Fibroblast of lung (primary cell): Measurements from ENCODE around the gene RBP4. TPM values are rescaled to one million over a fixed set of nuclear protein-coding genes. Genes with fewer than 3 reads are reported as not detected.

Experiments
- DNase-seq, 2 donors: peaks; one replicate each; pipeline versions ENCODE4 v3.0.0 to v3.0.0-alpha.2; 2010; ENCODE audit warnings: low read depth in 2 of 2
- H2AFZ ChIP-seq: 2 replicates; pipeline ENCODE4 v1.5.1; 2012; ENCODE audit warnings: low read length, control low read depth, inconsistent platforms
- H3K27ac ChIP-seq: 2 replicates; pipeline ENCODE4 v1.5.1; 2011; ENCODE audit warnings: low read length, control low read depth; ENCODE audit not compliant: insufficient read depth
- H3K27me3 ChIP-seq: 2 replicates; pipeline ENCODE4 v1.5.1; 2011; ENCODE audit warnings: mild to moderate bottlenecking, low read length; ENCODE audit not compliant: control insufficient read depth, insufficient read depth
- H3K36me3 ChIP-seq: 2 replicates; pipeline ENCODE4 v1.5.1; 2011; ENCODE audit warnings: low read length; ENCODE audit not compliant: control insufficient read depth, insufficient read depth
- H3K4me1 ChIP-seq: 2 replicates; pipeline ENCODE4 v1.5.1; 2011; ENCODE audit warnings: low read length; ENCODE audit not compliant: control insufficient read depth, insufficient read depth; ENCODE audit errors: extremely low read depth
- H3K4me2 ChIP-seq: 2 replicates; pipeline ENCODE4 v1.5.1; 2011; ENCODE audit warnings: low read length, control low read depth; ENCODE audit not compliant: insufficient read depth; ENCODE audit errors: extremely low read depth
- H3K4me3 ChIP-seq, 4 experiments: fragments of 200-600 bp in 1 of 4; sonication (generic) in 1 of 4; replicated peaks in 1 of 4; 2 replicates each; pipeline ENCODE4 v1.5.1; 2011 to 2016; ENCODE audit warnings: low read length in 4 of 4, low read depth in 3 of 4, mild to moderate bottlenecking in 3 of 4, control low read depth in 2 of 4, inconsistent platforms in 1 of 4, mixed read lengths in 1 of 4; ENCODE audit not compliant: insufficient read depth in 1 of 4; ENCODE audit errors: control extremely low read depth in 1 of 4
- H3K79me2 ChIP-seq: 2 replicates; pipeline ENCODE4 v1.5.1; 2012; ENCODE audit warnings: mild to moderate bottlenecking, low read length, inconsistent platforms; ENCODE audit not compliant: control insufficient read depth, insufficient read depth
- H3K9ac ChIP-seq: 2 replicates; pipeline ENCODE4 v1.5.1; 2011; ENCODE audit warnings: mild to moderate bottlenecking, low read length, control low read depth; ENCODE audit not compliant: insufficient read depth
- H3K9me3 ChIP-seq: 2 replicates; pipeline ENCODE4 v1.5.1; 2012; ENCODE audit warnings: low read depth, low read length; ENCODE audit not compliant: control insufficient read depth, insufficient read depth
- H4K20me1 ChIP-seq: 2 replicates; pipeline ENCODE4 v1.5.1; 2011; ENCODE audit warnings: low read length; ENCODE audit not compliant: control insufficient read depth, insufficient read depth; ENCODE audit errors: extremely low read depth
- EZH2 ChIP-seq: IDR thresholded peaks from 2 replicates; pipeline ENCODE4 v1.5.1; 2012; ENCODE audit warnings: low read length, control low read depth, mild to moderate bottlenecking; ENCODE audit errors: missing control alignments
- polyA plus RNA-seq, 2 donors: library from polyadenylated mRNA; depleted of rRNA in 1 of 2; stranded (reverse) in 1 of 2; unstranded in 1 of 2; fragments of >200 nt; gene quantifications; 2 replicates each; pipeline ENCODE4 v1.2.1, GENCODE V29; 2011 to 2012; ENCODE audit warnings: missing spikeins in 1 of 2
- total RNA-seq: library from RNA; depleted of rRNA; stranded (reverse); fragments of >200 nt; gene quantifications from 2 replicates; pipeline ENCODE4 v1.2.1, GENCODE V29; 2014
- TF ChIP-seq, protein P1 (sequence below), 2 donors: IDR thresholded peaks in 1 of 2; conservative IDR thresholded peaks in 1 of 2; 1 replicate in 1 of 2; 2 replicates in 1 of 2; pipeline ENCODE4 v1.5.1; 2011 to 2012; ENCODE audit warnings: low read length in 2 of 2, control low read depth in 1 of 2, inconsistent platforms in 1 of 2, low read depth in 1 of 2, mild to moderate bottlenecking in 1 of 2

RBP4 gene
- total and polyA plus RNA-seq, 2 donors (not counting 1 experiment from before 2014, with no cell fraction given) = 0.28 TPM; not detected in 1

DNA sequence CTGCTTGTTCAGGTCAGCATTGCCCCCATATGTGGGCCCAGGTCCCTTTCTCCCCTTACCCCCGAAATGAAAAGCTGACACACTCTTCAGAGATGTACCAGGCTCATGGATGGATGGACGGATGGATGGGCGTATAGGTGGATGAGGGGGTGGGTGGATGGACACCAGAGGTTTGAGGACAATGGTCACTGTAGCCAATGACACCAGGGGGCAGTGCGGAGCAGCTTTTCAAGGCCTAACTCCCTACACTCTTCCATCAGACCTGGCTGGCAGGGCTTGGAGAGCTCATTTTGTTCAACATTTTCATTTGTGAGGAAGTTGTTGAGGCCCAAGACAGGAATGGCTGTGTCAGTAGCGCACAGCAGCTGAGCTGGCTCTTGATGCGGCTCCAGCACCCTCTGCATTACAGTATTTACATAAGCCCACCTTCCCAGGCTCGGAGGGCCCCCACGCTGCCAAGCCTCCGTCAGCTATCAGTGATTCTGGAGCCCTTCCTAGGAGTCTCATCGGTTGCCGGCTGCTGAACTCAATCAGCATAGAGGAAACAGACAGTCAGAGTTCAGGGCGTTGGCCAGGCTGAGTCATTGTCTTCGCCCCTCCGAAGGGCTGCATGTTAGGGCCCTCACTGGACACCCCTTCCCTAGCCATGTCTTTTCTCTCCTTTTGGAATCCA is 46.1 kb downstream of the RBP4 start:
- Histone ChIP-seq H3K79me2 (no peaks in the 10 kb centered on the region), H3K27me3 (no peaks in the 10 kb centered on the region), H4K20me1 (no peaks in the 10 kb centered on the region), H3K4me2 (no peak overlapping the region), H3K4me1 (no peaks in the 10 kb centered on the region), H3K4me3 (no peak overlapping the region), H2AFZ (no peak overlapping the region), H3K9me3 (no peaks in the 10 kb centered on the region), H3K36me3 (no peaks in the 10 kb centered on the region), H3K9ac (no peak overlapping the region), H3K27ac (no peak overlapping the region)
- peak; percentile 37 to 65 for DNase-seq
- TF ChIP-seq, protein P1, sequence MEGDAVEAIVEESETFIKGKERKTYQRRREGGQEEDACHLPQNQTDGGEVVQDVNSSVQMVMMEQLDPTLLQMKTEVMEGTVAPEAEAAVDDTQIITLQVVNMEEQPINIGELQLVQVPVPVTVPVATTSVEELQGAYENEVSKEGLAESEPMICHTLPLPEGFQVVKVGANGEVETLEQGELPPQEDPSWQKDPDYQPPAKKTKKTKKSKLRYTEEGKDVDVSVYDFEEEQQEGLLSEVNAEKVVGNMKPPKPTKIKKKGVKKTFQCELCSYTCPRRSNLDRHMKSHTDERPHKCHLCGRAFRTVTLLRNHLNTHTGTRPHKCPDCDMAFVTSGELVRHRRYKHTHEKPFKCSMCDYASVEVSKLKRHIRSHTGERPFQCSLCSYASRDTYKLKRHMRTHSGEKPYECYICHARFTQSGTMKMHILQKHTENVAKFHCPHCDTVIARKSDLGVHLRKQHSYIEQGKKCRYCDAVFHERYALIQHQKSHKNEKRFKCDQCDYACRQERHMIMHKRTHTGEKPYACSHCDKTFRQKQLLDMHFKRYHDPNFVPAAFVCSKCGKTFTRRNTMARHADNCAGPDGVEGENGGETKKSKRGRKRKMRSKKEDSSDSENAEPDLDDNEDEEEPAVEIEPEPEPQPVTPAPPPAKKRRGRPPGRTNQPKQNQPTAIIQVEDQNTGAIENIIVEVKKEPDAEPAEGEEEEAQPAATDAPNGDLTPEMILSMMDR (conservative IDR thresholded peaks at IDR 0.05 in 1 of 2, IDR thresholded peaks at IDR 0.05 in 1 of 2; ENCODE audit: low read depth in 1 of 2, low read length in 2 of 2) = peak; percentile 46 to 79
- no peak for TF ChIP-seq EZH2

DNA sequence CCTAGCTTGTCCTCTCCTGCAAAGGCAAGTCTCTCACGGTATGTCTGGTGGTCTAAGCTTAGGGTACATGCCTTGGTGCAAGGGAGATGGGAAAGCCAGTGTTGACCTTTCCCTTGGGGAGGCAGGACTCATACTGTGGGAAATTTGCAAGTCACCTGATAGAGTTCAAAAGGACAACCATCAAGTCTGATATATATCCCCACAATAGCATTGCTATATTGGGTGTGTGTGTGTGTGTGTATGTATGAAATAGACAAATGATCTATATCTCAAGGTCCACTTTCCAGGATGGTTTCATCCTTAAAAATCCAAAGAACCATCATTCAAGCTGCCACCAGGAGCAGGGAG is 46.7 kb downstream of the RBP4 start:
- no peak for TF ChIP-seq EZH2
- TF ChIP-seq, protein P1 (conservative IDR thresholded peaks at IDR 0.05 in 1 of 2, IDR thresholded peaks at IDR 0.05 in 1 of 2; ENCODE audit: low read depth in 1 of 2, low read length in 2 of 2) = no peak
- H3K4me1 ChIP-seq = no peaks in the 10 kb centered on the region
- H3K27me3 ChIP-seq = no peaks in the 10 kb centered on the region
- no peak for DNase-seq
- H3K79me2 ChIP-seq = no peaks in the 10 kb centered on the region
- no peak overlapping the region for H3K4me3 ChIP-seq
- no peak overlapping the region for H2AFZ ChIP-seq
- no peaks in the 10 kb centered on the region for H3K9me3 ChIP-seq
- no peak overlapping the region for H3K4me2 ChIP-seq
- H3K9ac ChIP-seq = no peak overlapping the region
- H4K20me1 ChIP-seq = no peaks in the 10 kb centered on the region
- no peak overlapping the region for H3K27ac ChIP-seq
- no peaks in the 10 kb centered on the region for H3K36me3 ChIP-seq

DNA sequence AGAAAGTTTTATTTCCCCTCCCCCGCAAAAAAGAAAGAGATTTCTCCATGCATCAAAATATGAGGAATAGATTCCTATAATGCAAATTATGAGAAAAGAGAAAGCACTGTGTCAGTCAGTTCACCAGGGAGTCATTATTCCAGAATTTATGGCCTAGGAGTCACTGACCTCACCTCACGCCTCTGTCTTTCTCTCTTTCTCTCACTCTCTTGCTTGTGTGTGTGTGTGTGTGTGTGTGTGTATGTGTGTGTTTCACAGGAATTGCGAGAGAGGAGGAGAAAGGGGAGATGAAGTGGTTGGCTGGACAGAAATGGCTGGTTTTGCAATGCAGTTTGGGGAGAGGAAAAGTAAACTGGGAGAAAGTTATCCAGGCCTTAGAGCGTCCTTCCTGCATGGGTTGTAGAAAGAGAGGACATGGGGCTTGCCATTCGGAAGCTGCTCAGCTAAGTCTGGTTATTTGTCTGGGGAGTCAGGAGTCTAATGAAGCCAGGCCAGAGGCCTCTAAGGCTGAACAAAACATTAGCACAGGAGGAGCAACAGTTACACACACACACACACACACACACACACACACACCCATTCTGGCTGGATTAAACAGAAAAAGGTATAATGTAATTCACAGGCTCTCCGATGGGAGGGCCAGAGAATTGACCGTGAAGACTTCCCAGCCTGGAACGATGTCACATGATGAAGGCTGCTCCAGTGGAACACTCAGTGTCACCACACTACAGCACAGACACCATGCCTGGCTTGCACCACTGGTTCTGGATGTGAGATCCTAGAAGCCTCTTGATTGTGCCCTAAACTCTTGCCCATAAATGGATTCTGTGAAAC is 47.3 kb downstream of the RBP4 start:
- Histone ChIP-seq H3K4me3 (no peak overlapping the region), H3K4me1 (no peaks in the 10 kb centered on the region), H3K4me2 (no peak overlapping the region), H3K27me3 (no peaks in the 10 kb centered on the region), H2AFZ (no peak overlapping the region), H3K9ac (no peak overlapping the region), H3K27ac (no peak overlapping the region), H3K36me3 (no peaks in the 10 kb centered on the region), H4K20me1 (no peaks in the 10 kb centered on the region), H3K79me2 (no peaks in the 10 kb centered on the region), H3K9me3 (no peaks in the 10 kb centered on the region)
- DNase-seq = no peak
- TF ChIP-seq, protein P1 (conservative IDR thresholded peaks at IDR 0.05 in 1 of 2, IDR thresholded peaks at IDR 0.05 in 1 of 2; ENCODE audit: low read depth in 1 of 2, low read length in 2 of 2) = no peak
- TF ChIP-seq EZH2 = no peak
